NCI-H510A (cell line): ENCODE data around the gene VTI1A.

Experiments
- DNase-seq: peaks from one replicate; lab custom pipeline; 2025; lab: John Stamatoyannopoulos, UW

Gene VTI1A

DNA sequence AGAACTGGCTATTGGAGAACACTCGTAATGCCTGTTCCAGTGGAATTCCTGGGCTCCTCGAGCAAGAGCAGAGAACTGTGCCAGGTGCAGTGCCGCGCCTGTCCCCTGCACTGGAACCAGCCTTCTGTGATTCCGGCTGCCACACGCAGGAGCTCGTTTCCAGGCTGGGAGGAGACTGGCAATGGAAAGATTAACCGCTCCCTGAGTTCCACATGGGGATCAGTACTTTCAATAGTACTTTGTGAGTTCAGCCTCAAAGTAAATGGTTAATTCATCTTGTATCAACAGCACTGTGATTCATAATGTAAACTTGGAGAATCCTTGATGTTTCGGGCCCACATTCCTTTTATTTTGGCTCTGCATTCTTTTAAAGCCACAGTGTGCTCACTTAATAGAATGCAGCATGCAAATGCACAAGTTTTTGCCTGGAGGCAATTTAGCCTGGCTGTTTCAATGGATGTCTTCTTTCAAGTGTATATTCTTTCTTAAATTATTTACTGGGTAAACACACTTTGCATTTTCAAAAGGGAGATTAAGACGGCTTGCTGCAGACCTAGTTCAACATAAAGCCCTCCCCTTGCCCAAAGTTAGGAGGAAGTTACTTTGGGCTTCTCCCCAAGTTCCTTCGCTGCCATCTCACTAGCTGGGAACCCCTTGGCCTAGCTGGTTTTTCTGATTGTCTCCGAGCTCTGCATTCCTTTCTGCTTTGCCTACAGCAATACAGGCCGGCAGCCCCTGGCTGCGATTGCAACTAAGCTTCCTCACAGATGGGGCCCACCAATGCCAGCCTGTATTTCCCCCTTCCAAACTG, 364.9 kb downstream of the VTI1A start:
- no peak for DNase-seq

GRCh38 chr10:112812586-112812985, 365.6 kb downstream of the VTI1A start:
- no peak for DNase-seq

DNA sequence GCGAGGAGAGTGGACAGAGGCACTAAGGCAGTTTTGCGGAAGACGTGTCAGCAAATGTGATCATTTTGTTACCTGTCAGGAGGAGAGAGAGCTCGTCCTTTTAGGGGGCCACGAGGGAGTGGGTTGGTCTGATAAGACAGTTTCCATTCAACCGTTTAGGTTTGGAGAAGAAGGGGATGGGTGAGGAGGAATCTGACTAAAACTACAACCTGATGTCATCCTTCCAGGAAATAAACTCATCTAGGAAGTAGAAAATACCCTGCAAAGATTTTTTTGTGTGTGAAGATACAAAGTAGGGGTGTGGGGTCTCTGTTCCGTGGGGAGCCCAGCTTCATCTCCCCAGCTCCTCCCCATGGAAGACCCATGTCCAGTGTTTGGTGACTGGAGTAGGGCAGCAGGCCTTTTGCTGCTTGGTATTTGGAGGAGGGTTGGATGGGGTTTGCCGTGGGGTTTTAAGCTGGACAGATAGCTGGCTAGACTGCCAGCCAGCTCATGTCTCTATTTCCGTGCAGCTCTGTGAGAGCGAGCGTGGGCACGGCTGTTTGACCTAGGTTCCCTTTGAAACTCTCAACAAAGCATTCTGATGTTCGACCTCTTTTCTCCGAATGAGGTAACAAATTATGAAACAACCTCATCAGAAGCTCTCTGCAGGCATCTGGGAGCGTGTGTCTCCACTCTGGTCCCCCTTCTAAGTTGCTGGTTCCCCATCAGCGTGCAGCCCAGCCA, 367.0 kb downstream of the VTI1A start:
- DNase-seq = no peak

DNA sequence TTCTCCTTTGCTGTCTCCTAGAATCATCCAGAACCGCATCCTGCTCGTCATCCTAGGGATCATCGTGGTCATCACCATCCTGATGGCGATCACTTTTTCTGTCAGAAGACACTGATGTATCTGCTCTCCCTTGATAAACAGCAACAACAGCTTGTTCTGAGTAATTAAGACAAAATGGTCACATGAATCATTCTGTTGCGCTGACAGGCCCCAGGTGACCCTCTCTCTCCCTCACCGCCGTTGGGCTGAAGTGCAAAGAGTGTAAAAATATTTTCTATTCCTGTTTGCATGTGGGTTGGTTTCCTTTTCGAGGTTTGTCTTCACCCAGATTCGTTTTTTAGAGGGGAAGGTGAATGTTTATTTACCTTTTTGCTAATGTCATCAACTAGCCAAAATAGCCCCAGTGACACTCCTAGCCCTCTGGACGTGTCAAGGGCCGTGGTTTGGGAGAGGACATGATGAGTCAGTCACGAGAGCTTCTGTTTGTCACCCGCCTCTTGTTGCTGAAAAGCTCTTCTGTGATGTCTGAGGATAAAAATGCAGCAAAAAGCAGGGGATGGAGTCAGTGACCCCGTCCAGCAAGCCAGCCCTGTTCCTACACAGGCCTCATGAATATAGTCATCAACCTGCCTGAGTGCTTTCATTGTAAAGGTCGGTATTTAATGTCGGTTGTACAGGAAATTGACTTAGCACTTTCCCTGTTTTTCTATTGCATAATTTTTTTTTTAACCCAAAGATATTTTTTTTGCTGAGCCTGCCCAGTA, 368.4 kb downstream of the VTI1A start:
- DNase-seq = no peak

GRCh38 chr10:112816033-112816430, 369.0 kb downstream of the VTI1A start:
- DNase-seq = no peak

DNA sequence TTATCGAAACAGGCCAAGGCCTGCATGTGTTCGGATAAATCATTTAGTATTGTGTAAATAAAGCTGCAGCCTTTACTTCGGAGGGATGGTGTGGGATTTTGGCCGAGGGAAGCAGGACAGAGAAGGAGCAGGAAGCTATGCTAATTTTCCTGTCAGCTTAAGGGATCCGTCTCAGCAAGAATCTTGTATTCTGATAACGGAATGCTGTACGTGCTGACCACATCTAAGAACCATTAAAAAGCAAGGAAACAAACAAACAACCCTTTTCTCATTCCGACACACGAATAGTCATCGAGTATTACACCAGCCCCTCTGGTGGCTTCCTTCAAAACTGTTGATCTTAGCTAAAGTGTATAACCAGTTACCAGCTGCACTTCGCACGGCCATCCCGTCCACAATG, 369.9 kb downstream of the VTI1A start:
- no peak for DNase-seq

- no peak for DNase-seq
Measured at GRCh38 chr10:112817981-112818777, 371.2 kb downstream of the VTI1A start.

GRCh38 chr10:112819231-112819630, 372.2 kb downstream of the VTI1A start:
- DNase-seq = no peak

DNA sequence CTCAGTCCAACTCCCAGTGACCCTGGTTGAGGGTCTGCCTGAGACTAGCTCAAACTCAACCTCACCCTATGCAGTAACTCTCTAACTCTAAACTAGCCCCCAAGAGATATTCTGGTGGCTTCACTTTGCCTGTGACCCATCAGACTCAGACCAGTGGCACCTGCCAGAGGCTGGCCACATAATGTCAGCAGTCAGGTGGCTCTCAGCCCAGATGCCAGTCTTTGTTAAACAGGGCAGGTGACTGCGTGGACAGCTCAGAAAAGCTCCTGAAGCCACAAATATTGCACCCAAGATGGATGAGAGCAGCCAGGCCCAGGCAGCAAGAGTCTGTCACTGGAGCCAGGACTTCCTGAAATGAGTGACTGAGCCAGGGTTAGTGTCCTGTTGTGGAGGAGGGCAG, 373.3 kb downstream of the VTI1A start:
- no peak for DNase-seq

GRCh38 chr10:112821038-112821437, 374.0 kb downstream of the VTI1A start:
- DNase-seq = no peak

DNA sequence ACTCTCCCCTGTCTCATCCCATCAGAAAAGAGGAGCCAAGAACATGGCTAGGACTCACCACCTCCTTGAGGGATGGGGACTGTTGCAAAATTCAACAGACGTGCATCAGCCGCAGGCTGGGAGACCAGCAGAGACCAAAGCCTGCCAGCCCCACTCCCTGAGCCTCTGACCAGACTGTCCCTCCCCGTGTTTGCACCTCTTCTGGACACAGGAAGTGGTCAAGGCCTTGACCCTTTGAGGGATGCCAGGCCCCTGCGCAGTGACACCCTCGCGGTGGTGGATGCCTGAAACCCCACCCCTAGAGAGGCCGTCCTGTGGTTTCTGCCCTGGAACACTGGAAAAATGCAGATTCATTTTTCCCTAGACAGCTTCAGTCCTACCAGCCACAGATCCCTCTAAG, 374.6 kb downstream of the VTI1A start:
- no peak for DNase-seq

- no peak for DNase-seq
Measured at GRCh38 chr10:112823007-112823406, 376.0 kb downstream of the VTI1A start.

DNA sequence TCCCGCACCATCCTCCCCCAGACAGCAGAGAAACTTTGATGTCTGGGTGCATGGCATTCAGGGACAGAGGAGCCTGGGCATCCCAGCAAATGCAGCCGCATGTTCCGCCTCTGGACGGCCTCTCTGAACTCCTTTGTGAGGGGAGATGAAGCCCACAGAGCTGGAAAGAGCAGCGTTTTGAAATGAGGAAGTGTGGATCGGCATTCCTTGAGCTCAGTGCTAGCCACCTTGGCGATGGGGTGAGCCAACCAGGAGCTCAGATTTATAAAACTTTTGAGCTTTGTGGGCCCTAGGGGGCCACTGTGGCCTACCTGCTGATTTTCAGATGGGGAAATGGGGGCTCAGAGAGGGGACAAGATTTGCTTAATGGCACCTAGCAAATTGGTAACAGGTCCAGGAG, 376.6 kb downstream of the VTI1A start:
- no peak for DNase-seq

DNA sequence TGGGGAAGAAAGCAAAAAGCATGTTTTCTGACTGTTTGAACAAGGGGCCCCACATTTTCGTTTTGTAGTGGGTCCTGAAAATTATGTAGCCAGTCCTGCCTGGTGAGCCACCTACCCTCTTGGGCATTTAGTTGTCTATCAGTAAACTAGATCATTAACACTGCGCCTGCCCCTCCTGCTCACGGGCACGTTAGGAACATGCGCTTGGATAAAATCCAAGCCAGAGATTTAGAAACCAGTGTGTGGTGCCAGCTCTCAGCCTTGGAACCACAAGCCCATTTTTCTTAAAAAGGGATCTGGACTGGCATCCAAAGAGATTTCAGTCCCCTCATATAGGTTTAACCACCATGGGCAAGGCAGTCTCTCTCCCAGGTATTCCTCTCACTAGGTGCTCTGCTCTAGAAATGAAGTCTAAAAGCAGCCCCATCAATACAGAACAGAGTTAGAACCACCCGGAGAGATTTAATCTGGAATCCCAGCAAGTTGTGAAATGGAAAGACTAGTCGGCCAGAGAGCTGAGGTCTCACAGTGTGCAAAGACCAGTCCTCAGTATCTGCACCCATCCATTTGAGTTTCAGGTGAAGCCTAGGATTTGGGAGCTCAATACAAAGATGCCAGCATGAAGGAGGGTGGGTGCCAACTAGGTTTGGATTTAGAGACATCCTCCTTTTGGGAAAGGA, 379.1 kb downstream of the VTI1A start:
- no peak for DNase-seq

GRCh38 chr10:112827086-112827485, 380.1 kb downstream of the VTI1A start:
- DNase-seq = no peak

DNA sequence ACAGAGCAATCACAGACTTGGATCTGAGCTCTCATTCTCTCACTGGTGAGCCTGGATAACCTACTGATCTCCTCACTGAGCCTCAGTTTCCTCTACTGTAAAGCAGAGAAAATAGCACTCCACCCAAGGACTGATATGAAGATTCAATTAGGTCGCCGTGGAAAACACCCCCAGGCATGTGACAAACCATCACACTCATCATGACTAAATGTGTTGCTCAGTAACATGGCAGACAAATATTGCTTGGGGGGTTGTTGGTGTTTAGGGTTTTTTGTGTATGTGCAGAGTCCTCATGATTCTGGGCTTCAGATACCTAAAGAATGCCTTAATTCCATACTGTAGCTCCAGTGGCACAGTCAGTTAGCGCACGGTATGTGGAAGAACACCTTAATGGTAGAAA, 380.9 kb downstream of the VTI1A start:
- DNase-seq = no peak

GRCh38 chr10:112831859-112832258, 384.8 kb downstream of the VTI1A start:
- no peak for DNase-seq

GRCh38 chr10:112832361-112832878, 385.4 kb downstream of the VTI1A start:
- DNase-seq = no peak

GRCh38 chr10:112832959-112833358, 385.9 kb downstream of the VTI1A start:
- DNase-seq = no peak

- peak; percentile 81 for DNase-seq
Measured at GRCh38 chr10:112834751-112835181, 387.8 kb downstream of the VTI1A start.

DNA sequence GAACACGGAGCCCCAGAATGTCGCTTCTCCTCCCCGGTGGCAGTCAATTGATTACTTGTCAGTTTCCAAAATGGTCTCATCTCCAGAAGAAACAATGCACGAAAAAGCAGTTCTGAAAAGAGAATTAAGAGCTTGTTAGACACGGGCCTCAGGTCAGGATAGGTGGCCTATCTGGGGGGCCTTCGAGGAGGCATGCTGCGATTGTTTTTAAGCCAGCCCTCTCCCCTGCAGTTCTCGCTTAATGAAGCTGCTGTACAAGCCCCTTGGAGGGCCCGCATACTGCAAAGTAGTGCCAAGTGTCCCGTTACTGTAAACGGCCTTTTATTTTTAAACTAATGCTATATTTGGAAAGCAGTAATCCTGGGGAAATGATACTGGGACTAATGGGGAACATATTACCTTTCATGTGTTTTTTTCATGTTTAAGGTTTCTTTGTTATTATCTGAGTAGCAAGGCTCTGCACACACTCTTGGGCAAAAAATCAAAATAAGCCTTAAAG, 388.3 kb downstream of the VTI1A start:
- no peak for DNase-seq
